ENCODE results near the gene MAD1L1.

Gene MAD1L1

GRCh38 chr7:1995426-1995825 is 237.3 kb downstream of the MAD1L1 start:
- no peak overlapping the region for H2AFZ ChIP-seq (ENCODE audit: low read depth, low read length)
- H2BK5ac ChIP-seq (ENCODE audit: low read depth, low read length, poor library complexity, severe bottlenecking) = no peak overlapping the region
- no peak overlapping the region for H3K27ac ChIP-seq (ENCODE audit: low read length, poor library complexity, severe bottlenecking)
- 84% methylated on average over 7 of the region's 11 CpGs for WGBS
- H3K14ac ChIP-seq (ENCODE audit: low read length in 2 of 2) = no peak overlapping the region
- H3K4ac ChIP-seq (ENCODE audit: low read depth in 1 of 2, low read length in 2 of 2) = no peak overlapping the region
- no peak overlapping the region for H3K4me3 ChIP-seq (ENCODE audit: insufficient read depth in 1 of 2, low read depth in 1 of 2, low read length in 2 of 2)
- no peaks in the 10 kb centered on the region for H3K9me3 ChIP-seq (ENCODE audit: control insufficient read depth, low read length)
- peaks cover 2% of the 10 kb centered on the region for H3K4me1 ChIP-seq (ENCODE audit: control insufficient read depth, insufficient read depth, low read depth, low read length)
- no peak overlapping the region for H4K91ac ChIP-seq (ENCODE audit: low read length)
- no peak overlapping the region for H2BK15ac ChIP-seq (ENCODE audit: low read depth, poor library complexity, severe bottlenecking)
- DNase-seq = no peak
- no peak overlapping the region for H3K9ac ChIP-seq (ENCODE audit: low read length)
- H3K4me2 ChIP-seq (ENCODE audit: low read length, poor library complexity, severe bottlenecking) = no peak overlapping the region
- no peak overlapping the region for H4K8ac ChIP-seq (ENCODE audit: low read length)
- H2AK5ac ChIP-seq (ENCODE audit: low read length, severe bottlenecking) = no peak overlapping the region
- no peaks in the 10 kb centered on the region for H3K27me3 ChIP-seq (ENCODE audit: control insufficient read depth in 1 of 2, insufficient read depth in 1 of 2, low read length in 2 of 2)
- peaks cover 0 to 44% of the 10 kb centered on the region in 2 experiments for H3K36me3 ChIP-seq (ENCODE audit: control insufficient read depth in 1 of 2, insufficient read depth in 2 of 2, low read depth in 1 of 2, low read length in 2 of 2)
- H2BK120ac ChIP-seq (ENCODE audit: low read depth, low read length) = no peak overlapping the region
- H2BK12ac ChIP-seq (ENCODE audit: low read length in 2 of 2) = no peak overlapping the region
- H3K23ac ChIP-seq (ENCODE audit: low read length in 2 of 2) = no peak overlapping the region
- peaks cover 11% of the 10 kb centered on the region for H3K79me1 ChIP-seq (replicated peaks; ENCODE audit: low read length, poor library complexity, severe bottlenecking)
- no peak overlapping the region for H3K18ac ChIP-seq (ENCODE audit: low read depth in 1 of 2, low read length in 2 of 2)

- Histone ChIP-seq H3K23ac (ENCODE audit: low read length in 2 of 2) (no peak overlapping the region), H3K36me3 (ENCODE audit: control insufficient read depth in 1 of 2, insufficient read depth in 2 of 2, low read depth in 1 of 2, low read length in 2 of 2) (peaks cover 0 to 43% of the 10 kb centered on the region in 2 experiments), H2BK120ac (ENCODE audit: low read depth, low read length) (no peak overlapping the region), H2BK15ac (ENCODE audit: low read depth, poor library complexity, severe bottlenecking) (no peak overlapping the region), H3K14ac (ENCODE audit: low read length in 2 of 2) (no peak overlapping the region), H2AK5ac (ENCODE audit: low read length, severe bottlenecking) (no peak overlapping the region), H2BK12ac (ENCODE audit: low read length in 2 of 2) (no peak overlapping the region), H3K79me1 (replicated peaks; ENCODE audit: low read length, poor library complexity, severe bottlenecking) (peaks cover 13% of the 10 kb centered on the region), H3K4me2 (ENCODE audit: low read length, poor library complexity, severe bottlenecking) (no peak overlapping the region), H2BK5ac (ENCODE audit: low read depth, low read length, poor library complexity, severe bottlenecking) (no peak overlapping the region), H3K4ac (ENCODE audit: low read depth in 1 of 2, low read length in 2 of 2) (no peak overlapping the region), H4K8ac (ENCODE audit: low read length) (no peak overlapping the region), H3K4me1 (ENCODE audit: control insufficient read depth, insufficient read depth, low read depth, low read length) (peaks cover 2% of the 10 kb centered on the region), H4K91ac (ENCODE audit: low read length) (no peak overlapping the region), H3K18ac (ENCODE audit: low read depth in 1 of 2, low read length in 2 of 2) (no peak overlapping the region), H3K9ac (ENCODE audit: low read length) (no peak overlapping the region), H3K27ac (ENCODE audit: low read length, poor library complexity, severe bottlenecking) (no peak overlapping the region), H3K4me3 (ENCODE audit: insufficient read depth in 1 of 2, low read depth in 1 of 2, low read length in 2 of 2) (no peak overlapping the region), H3K27me3 (ENCODE audit: control insufficient read depth in 1 of 2, insufficient read depth in 1 of 2, low read length in 2 of 2) (no peaks in the 10 kb centered on the region), H3K9me3 (ENCODE audit: control insufficient read depth, low read length) (no peaks in the 10 kb centered on the region), H2AFZ (ENCODE audit: low read depth, low read length) (no peak overlapping the region)
- no peak for DNase-seq
- WGBS = 94% methylated on average over 13 of the region's 13 CpGs
These were observed 237.8 kb downstream of the MAD1L1 start for GRCh38 chr7:1994931-1995330.

GRCh38 chr7:1993776-1994740 is 238.7 kb downstream of the MAD1L1 start:
- no peak for DNase-seq
- Histone ChIP-seq H2BK120ac (ENCODE audit: low read depth, low read length) (no peak overlapping the region), H3K27ac (ENCODE audit: low read length, poor library complexity, severe bottlenecking) (no peak overlapping the region), H3K4me3 (ENCODE audit: insufficient read depth in 1 of 2, low read depth in 1 of 2, low read length in 2 of 2) (no peak overlapping the region), H3K9ac (ENCODE audit: low read length) (peak overlapping the region; percentile 13), H3K4ac (ENCODE audit: low read depth in 1 of 2, low read length in 2 of 2) (peak overlapping the region in 1 of 2 experiments; percentile 60), H3K23ac (ENCODE audit: low read length in 2 of 2) (no peak overlapping the region), H3K36me3 (ENCODE audit: control insufficient read depth in 1 of 2, insufficient read depth in 2 of 2, low read depth in 1 of 2, low read length in 2 of 2) (peaks cover 0 to 46% of the 10 kb centered on the region in 2 experiments), H3K18ac (ENCODE audit: low read depth in 1 of 2, low read length in 2 of 2) (no peak overlapping the region), H3K79me1 (replicated peaks; ENCODE audit: low read length, poor library complexity, severe bottlenecking) (peaks cover 13% of the 10 kb centered on the region), H3K4me2 (ENCODE audit: low read length, poor library complexity, severe bottlenecking) (no peak overlapping the region), H3K27me3 (ENCODE audit: control insufficient read depth in 1 of 2, insufficient read depth in 1 of 2, low read length in 2 of 2) (no peaks in the 10 kb centered on the region), H2BK12ac (ENCODE audit: low read length in 2 of 2) (no peak overlapping the region), H2AFZ (ENCODE audit: low read depth, low read length) (no peak overlapping the region), H3K9me3 (ENCODE audit: control insufficient read depth, low read length) (no peaks in the 10 kb centered on the region), H3K4me1 (ENCODE audit: control insufficient read depth, insufficient read depth, low read depth, low read length) (peaks cover 2% of the 10 kb centered on the region), H4K91ac (ENCODE audit: low read length) (peak overlapping the region; percentile 7), H2BK15ac (ENCODE audit: low read depth, poor library complexity, severe bottlenecking) (no peak overlapping the region), H2AK5ac (ENCODE audit: low read length, severe bottlenecking) (no peak overlapping the region), H4K8ac (ENCODE audit: low read length) (peak overlapping the region; percentile 75), H2BK5ac (ENCODE audit: low read depth, low read length, poor library complexity, severe bottlenecking) (no peak overlapping the region), H3K14ac (ENCODE audit: low read length in 2 of 2) (peak overlapping the region in 1 of 2 experiments; percentile 22)
- 93% methylated on average over 27 of the region's 27 CpGs for WGBS

- Histone ChIP-seq H3K4me2 (ENCODE audit: low read length, poor library complexity, severe bottlenecking) (no peak overlapping the region), H3K4me3 (ENCODE audit: insufficient read depth in 1 of 2, low read depth in 1 of 2, low read length in 2 of 2) (no peak overlapping the region), H2BK12ac (ENCODE audit: low read length in 2 of 2) (no peak overlapping the region), H3K27ac (ENCODE audit: low read length, poor library complexity, severe bottlenecking) (no peak overlapping the region), H3K9me3 (ENCODE audit: control insufficient read depth, low read length) (no peaks in the 10 kb centered on the region), H3K4ac (ENCODE audit: low read depth in 1 of 2, low read length in 2 of 2) (no peak overlapping the region), H3K4me1 (ENCODE audit: control insufficient read depth, insufficient read depth, low read depth, low read length) (peaks cover 2% of the 10 kb centered on the region), H3K27me3 (ENCODE audit: control insufficient read depth in 1 of 2, insufficient read depth in 1 of 2, low read length in 2 of 2) (no peaks in the 10 kb centered on the region), H3K14ac (ENCODE audit: low read length in 2 of 2) (no peak overlapping the region), H3K36me3 (ENCODE audit: control insufficient read depth in 1 of 2, insufficient read depth in 2 of 2, low read depth in 1 of 2, low read length in 2 of 2) (peaks cover 0 to 49% of the 10 kb centered on the region in 2 experiments), H3K9ac (ENCODE audit: low read length) (peak overlapping the region; percentile 13), H3K23ac (ENCODE audit: low read length in 2 of 2) (no peak overlapping the region), H4K8ac (ENCODE audit: low read length) (no peak overlapping the region), H3K79me1 (replicated peaks; ENCODE audit: low read length, poor library complexity, severe bottlenecking) (peaks cover 18% of the 10 kb centered on the region), H2BK120ac (ENCODE audit: low read depth, low read length) (no peak overlapping the region), H2AK5ac (ENCODE audit: low read length, severe bottlenecking) (no peak overlapping the region), H4K91ac (ENCODE audit: low read length) (no peak overlapping the region), H2AFZ (ENCODE audit: low read depth, low read length) (no peak overlapping the region), H3K18ac (ENCODE audit: low read depth in 1 of 2, low read length in 2 of 2) (no peak overlapping the region), H2BK15ac (ENCODE audit: low read depth, poor library complexity, severe bottlenecking) (no peak overlapping the region), H2BK5ac (ENCODE audit: low read depth, low read length, poor library complexity, severe bottlenecking) (no peak overlapping the region)
- DNase-seq = no peak
- WGBS = 92% methylated on average over 13 of the region's 13 CpGs
These were observed 239.6 kb downstream of the MAD1L1 start for GRCh38 chr7:1993031-1993695.

Data from mesenchymal stem cell (in vitro differentiated cells and primary cell).